Body of pancreas (tissue), 4 donors: ENCODE measurements around the gene SYNRG.

ENCODE experiments used
- CTCF ChIP-seq, 7 experiments: fragments of 450-650 bp in 4 of 7; fragments of 200-600 bp in 3 of 7; sonication (generic) in 3 of 7; IDR thresholded peaks; one replicate each; pipeline ENCODE4 v1.5.1; 2016 to 2019; ENCODE audit warnings: antibody characterized with exemption in 7 of 7
- POLR2A ChIP-seq, 3 donors: fragments of 450-650 bp; IDR thresholded peaks; one replicate each; pipeline ENCODE4 v1.6.1; 2016; ENCODE audit warnings: antibody characterized with exemption in 3 of 3, mild to moderate bottlenecking in 2 of 3

GRCh38 chr17:37488009-37488604 lies 121.1 kb downstream of the SYNRG start:
- TF ChIP-seq CTCF (IDR thresholded peaks at IDR 0.05), result no peak
- no peak for TF ChIP-seq POLR2A (IDR thresholded peaks at IDR 0.05)
